Measurements from ENCODE around the gene ERLEC1. TPM values are rescaled to one million over a fixed set of nuclear protein-coding genes. Genes with fewer than 3 reads are reported as not detected.
A peak's percentile ranks its signal among the peaks of the same experiment; 100 is the strongest.

Gene ERLEC1
- total RNA-seq, 1 donor from 2014 or later = 41.7 TPM

GRCh38 chr2:53784436-53784835, 2.4 kb upstream of the ERLEC1 start:
- no peak for DNase-seq (ENCODE audit: extremely low spot score, unreplicated experiment)
- peaks cover 15% of the 10 kb centered on the region for H3K36me3 Mint-ChIP-seq

GRCh38 chr2:53785366-53785765, 1.5 kb upstream of the ERLEC1 start:
- Mint-ChIP-seq H3K4me3 (peak overlapping the region; percentile 98), H3K9me3 (no peaks in the 10 kb centered on the region), H3K4me1 (ENCODE audit: unreplicated experiment) (peaks cover 22% of the 10 kb centered on the region), H3K36me3 (peaks cover 8% of the 10 kb centered on the region), H3K27me3 (no peaks in the 10 kb centered on the region), H3K27ac (peak overlapping the region; percentile 48)
- DNase-seq (ENCODE audit: extremely low spot score, unreplicated experiment) = no peak
- no peak for TF ChIP-seq CTCF (conservative IDR thresholded peaks at IDR 0.05)

More at GRCh38 chr2:53784436-53784835, 2.4 kb upstream of the ERLEC1 start:
- peak overlapping the region; percentile 98 for H3K4me3 Mint-ChIP-seq
- H3K27ac Mint-ChIP-seq = peak overlapping the region; percentile 48
- TF ChIP-seq CTCF (conservative IDR thresholded peaks at IDR 0.05) = no peak
- no peaks in the 10 kb centered on the region for H3K27me3 Mint-ChIP-seq
- peaks cover 22% of the 10 kb centered on the region for H3K4me1 Mint-ChIP-seq (ENCODE audit: unreplicated experiment)
- no peaks in the 10 kb centered on the region for H3K9me3 Mint-ChIP-seq

GRCh38 chr2:53786352-53786704, 516 bp upstream of the ERLEC1 start:
- no peak for TF ChIP-seq CTCF (conservative IDR thresholded peaks at IDR 0.05)
- H3K27me3 Mint-ChIP-seq = no peaks in the 10 kb centered on the region
- DNase-seq (ENCODE audit: extremely low spot score, unreplicated experiment) = no peak
- H3K4me3 Mint-ChIP-seq = peak overlapping the region; percentile 98
- peak overlapping the region; percentile 90 for H3K27ac Mint-ChIP-seq
- H3K36me3 Mint-ChIP-seq = peaks cover 11% of the 10 kb centered on the region
- H3K9me3 Mint-ChIP-seq = no peaks in the 10 kb centered on the region
- H3K4me1 Mint-ChIP-seq (ENCODE audit: unreplicated experiment) = peaks cover 22% of the 10 kb centered on the region

- no peak for DNase-seq (ENCODE audit: extremely low spot score, unreplicated experiment)
- peaks cover 16% of the 10 kb centered on the region for H3K4me1 Mint-ChIP-seq (ENCODE audit: unreplicated experiment)
- no peaks in the 10 kb centered on the region for H3K27me3 Mint-ChIP-seq
- H3K27ac Mint-ChIP-seq = peak overlapping the region; percentile 90
- H3K9me3 Mint-ChIP-seq = no peaks in the 10 kb centered on the region
- no peak for TF ChIP-seq CTCF (conservative IDR thresholded peaks at IDR 0.05)
- H3K4me3 Mint-ChIP-seq = peak overlapping the region; percentile 98
- peaks cover 7% of the 10 kb centered on the region for H3K36me3 Mint-ChIP-seq
Measured at GRCh38 chr2:53787614-53788289, 908 bp downstream of the ERLEC1 start.

- Mint-ChIP-seq H3K9me3 (no peaks in the 10 kb centered on the region), H3K4me1 (ENCODE audit: unreplicated experiment) (no peaks in the 10 kb centered on the region), H3K36me3 (peaks cover 3% of the 10 kb centered on the region), H3K27ac (no peak overlapping the region), H3K27me3 (no peaks in the 10 kb centered on the region), H3K4me3 (no peak overlapping the region)
- no peak for DNase-seq (ENCODE audit: extremely low spot score, unreplicated experiment)
- no peak for TF ChIP-seq CTCF (conservative IDR thresholded peaks at IDR 0.05)
Measured at GRCh38 chr2:53793261-53793660, 6.4 kb downstream of the ERLEC1 start.
